Measurements from ENCODE around the gene SYNPR.

DNA sequence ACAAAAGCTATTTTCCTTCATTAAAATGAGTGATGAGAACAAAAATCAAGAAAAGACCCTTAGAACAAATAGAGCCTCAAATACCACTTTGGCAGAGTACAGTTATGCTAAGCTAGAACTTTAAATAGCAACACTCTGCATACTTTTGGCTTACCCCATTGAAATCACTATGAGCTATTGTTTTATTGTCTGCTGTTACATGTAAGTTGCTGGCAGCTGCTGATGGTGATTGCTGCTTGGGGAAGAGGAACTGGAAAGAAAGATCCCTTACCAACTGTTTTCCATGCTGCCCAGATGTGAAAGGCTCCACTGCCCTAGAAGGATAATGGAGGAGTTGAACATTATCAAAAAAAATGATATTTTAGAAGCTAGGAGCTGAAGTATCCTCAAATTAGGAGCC is 135.4 kb downstream of the SYNPR start:
- TF ChIP-seq, protein P1, sequence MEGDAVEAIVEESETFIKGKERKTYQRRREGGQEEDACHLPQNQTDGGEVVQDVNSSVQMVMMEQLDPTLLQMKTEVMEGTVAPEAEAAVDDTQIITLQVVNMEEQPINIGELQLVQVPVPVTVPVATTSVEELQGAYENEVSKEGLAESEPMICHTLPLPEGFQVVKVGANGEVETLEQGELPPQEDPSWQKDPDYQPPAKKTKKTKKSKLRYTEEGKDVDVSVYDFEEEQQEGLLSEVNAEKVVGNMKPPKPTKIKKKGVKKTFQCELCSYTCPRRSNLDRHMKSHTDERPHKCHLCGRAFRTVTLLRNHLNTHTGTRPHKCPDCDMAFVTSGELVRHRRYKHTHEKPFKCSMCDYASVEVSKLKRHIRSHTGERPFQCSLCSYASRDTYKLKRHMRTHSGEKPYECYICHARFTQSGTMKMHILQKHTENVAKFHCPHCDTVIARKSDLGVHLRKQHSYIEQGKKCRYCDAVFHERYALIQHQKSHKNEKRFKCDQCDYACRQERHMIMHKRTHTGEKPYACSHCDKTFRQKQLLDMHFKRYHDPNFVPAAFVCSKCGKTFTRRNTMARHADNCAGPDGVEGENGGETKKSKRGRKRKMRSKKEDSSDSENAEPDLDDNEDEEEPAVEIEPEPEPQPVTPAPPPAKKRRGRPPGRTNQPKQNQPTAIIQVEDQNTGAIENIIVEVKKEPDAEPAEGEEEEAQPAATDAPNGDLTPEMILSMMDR (IDR thresholded peaks at IDR 0.05; ENCODE audit: low read length): no peak
- TF ChIP-seq EZH2phosphoT487 (IDR thresholded peaks at IDR 0.05; ENCODE audit: low read length): no peak
- TF ChIP-seq EZH2 (optimal IDR thresholded peaks at IDR 0.05; ENCODE audit: low read depth, low read length): no peak

Measured in MM.1S (cell line).